ENCODE results near the gene C1orf105. TPM values are rescaled to one million over a fixed set of nuclear protein-coding genes. Genes with fewer than 3 reads are reported as not detected.

The C1orf105 gene
- total and polyA plus RNA-seq, 2 of the 8 experiments (the other 6 are each of a cell fraction or from before 2014, with no cell fraction given), result not detected

DNA sequence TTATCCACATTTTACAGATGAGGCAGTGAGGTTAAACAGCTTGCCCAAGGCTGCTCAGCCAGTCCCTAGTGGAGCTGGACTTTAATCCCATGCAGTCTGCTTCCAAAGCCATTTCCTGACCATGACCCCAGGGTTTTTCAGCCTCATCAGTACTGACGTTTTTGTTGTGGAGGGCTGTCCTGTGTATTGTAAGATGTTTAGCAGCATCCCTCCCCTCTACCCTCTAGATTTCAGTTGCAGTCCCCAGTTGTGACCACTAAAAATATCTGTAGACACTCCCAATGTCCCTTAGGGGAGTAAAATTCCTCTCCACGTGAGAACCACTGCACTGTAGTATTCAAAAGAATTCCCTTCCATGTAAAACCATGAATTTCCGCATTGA, 30.2 kb upstream of the C1orf105 start:
- Histone ChIP-seq H4K20me1 (replicated peaks in 1 of 2; ENCODE audit: control insufficient read depth in 1 of 2, insufficient read depth in 2 of 2, low read length in 2 of 2) (no peaks in the 10 kb centered on the region), H2BK120ac (replicated peaks; ENCODE audit: low read depth, low read length) (no peak overlapping the region), H3K4me1 (replicated peaks in 1 of 4; ENCODE audit: control insufficient read depth in 3 of 4, insufficient read depth in 4 of 4, low read length in 3 of 4) (peaks cover 2 to 10% (median 5%) of the 10 kb centered on the region in 4 experiments), H2BK5ac (ENCODE audit: low read depth, low read length) (no peak overlapping the region), H3K79me2 (ENCODE audit: control insufficient read depth in 1 of 2, insufficient read depth in 2 of 2, low read length in 2 of 2) (no peaks in the 10 kb centered on the region), H4K8ac (ENCODE audit: extremely low read depth, insufficient read depth, low read length) (no peak overlapping the region), H3K4me2 (ENCODE audit: insufficient read depth in 1 of 2, low read depth in 2 of 2, low read length in 2 of 2) (no peak overlapping the region), H2BK20ac (ENCODE audit: low read length) (no peak overlapping the region), H3K4ac (replicated peaks; ENCODE audit: insufficient read length, low read depth, low read length) (no peak overlapping the region), H2AFZ (ENCODE audit: low read length) (no peak overlapping the region), H3K18ac (ENCODE audit: extremely low read depth, low read length) (no peak overlapping the region), H3K4me3 (ENCODE audit: extremely low read depth in 1 of 4, insufficient read depth in 2 of 4, low read depth in 3 of 4, low read length in 4 of 4) (no peak overlapping the region), H2BK12ac (ENCODE audit: low read depth, low read length) (no peak overlapping the region), H3K36me3 (ENCODE audit: control insufficient read depth in 2 of 4, insufficient read depth in 4 of 4, low read length in 3 of 4) (no peaks in the 10 kb centered on the region), H3K27me3 (replicated peaks in 1 of 4; ENCODE audit: control insufficient read depth in 3 of 4, extremely low read depth in 1 of 4, insufficient read depth in 3 of 4, low read length in 3 of 4) (no peaks in the 10 kb centered on the region), H3K9ac (replicated peaks in 1 of 4; ENCODE audit: extremely low read depth in 1 of 4, low read depth in 3 of 4, low read length in 3 of 4) (no peak overlapping the region), H3K14ac (ENCODE audit: insufficient read length) (no peak overlapping the region), H2AK5ac (ENCODE audit: low read depth, low read length) (no peak overlapping the region), H4K91ac (replicated peaks; ENCODE audit: insufficient read length, low read length) (no peak overlapping the region), H3K9me3 (ENCODE audit: insufficient read depth in 2 of 2, low read depth in 1 of 2, low read length in 1 of 2) (no peaks in the 10 kb centered on the region), H3K23me2 (ENCODE audit: low read depth, low read length) (no peaks in the 10 kb centered on the region), H3K56ac (replicated peaks; ENCODE audit: insufficient read length, low read depth, low read length) (no peak overlapping the region), H2BK15ac (ENCODE audit: low read length) (no peak overlapping the region), H3K23ac (ENCODE audit: insufficient read length) (no peak overlapping the region), H3K79me1 (ENCODE audit: low read depth, low read length) (no peaks in the 10 kb centered on the region), H4K5ac (ENCODE audit: insufficient read length, low read depth, low read length) (no peak overlapping the region), H3K27ac (ENCODE audit: low read depth, low read length) (no peak overlapping the region)
- DNase-seq (ENCODE audit: low read depth in 1 of 2, low spot score in 2 of 2) (no peak), FAIRE-seq (no peak)
- CTCF ChIA-PET (ENCODE audit: partially characterized antibody), result interaction anchor here (1.0 to 2.9 kb wide), 8 partner anchors 8 to 387 kb away, joined by 3 to 26 read pairs (median 4); no protein-coding TSS in a partner anchor
- POLR2A ChIA-PET (ENCODE audit: partially characterized antibody), result no interaction called here
- WGBS, 2 experiments (ENCODE audit: extremely low coverage in 1 of 2, insufficient coverage in 1 of 2, insufficient read length in 1 of 2, insufficient replicate concordance in 2 of 2, low coverage in 1 of 2, low lambda C conversion rate in 2 of 2, missing lambda C conversion rate in 1 of 2), result 40% methylated on average over 3 of the region's 3 CpGs; no CpG with 5 or more reads in 1 of the 2 experiments
- TF ChIP-seq, protein P1, sequence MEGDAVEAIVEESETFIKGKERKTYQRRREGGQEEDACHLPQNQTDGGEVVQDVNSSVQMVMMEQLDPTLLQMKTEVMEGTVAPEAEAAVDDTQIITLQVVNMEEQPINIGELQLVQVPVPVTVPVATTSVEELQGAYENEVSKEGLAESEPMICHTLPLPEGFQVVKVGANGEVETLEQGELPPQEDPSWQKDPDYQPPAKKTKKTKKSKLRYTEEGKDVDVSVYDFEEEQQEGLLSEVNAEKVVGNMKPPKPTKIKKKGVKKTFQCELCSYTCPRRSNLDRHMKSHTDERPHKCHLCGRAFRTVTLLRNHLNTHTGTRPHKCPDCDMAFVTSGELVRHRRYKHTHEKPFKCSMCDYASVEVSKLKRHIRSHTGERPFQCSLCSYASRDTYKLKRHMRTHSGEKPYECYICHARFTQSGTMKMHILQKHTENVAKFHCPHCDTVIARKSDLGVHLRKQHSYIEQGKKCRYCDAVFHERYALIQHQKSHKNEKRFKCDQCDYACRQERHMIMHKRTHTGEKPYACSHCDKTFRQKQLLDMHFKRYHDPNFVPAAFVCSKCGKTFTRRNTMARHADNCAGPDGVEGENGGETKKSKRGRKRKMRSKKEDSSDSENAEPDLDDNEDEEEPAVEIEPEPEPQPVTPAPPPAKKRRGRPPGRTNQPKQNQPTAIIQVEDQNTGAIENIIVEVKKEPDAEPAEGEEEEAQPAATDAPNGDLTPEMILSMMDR (IDR thresholded peaks at IDR 0.05; ENCODE audit: control extremely low read depth in 1 of 3, insufficient read depth in 1 of 3, low read depth in 1 of 3, low read length in 3 of 3), result no peak
- TF ChIP-seq KDM4A (IDR thresholded peaks at IDR 0.05; ENCODE audit: low read depth, low read length, severe bottlenecking) (no peak), SP2 (IDR thresholded peaks at IDR 0.05; ENCODE audit: low read length) (no peak), POLR2A (IDR thresholded peaks at IDR 0.05; ENCODE audit: control extremely low read depth in 1 of 2, low read depth in 2 of 2, low read length in 2 of 2) (no peak), NRF1 (IDR thresholded peaks at IDR 0.05; ENCODE audit: low read depth, low read length) (no peak), YY1 (IDR thresholded peaks at IDR 0.05; ENCODE audit: low read depth, low read length) (no peak), CHD2 (IDR thresholded peaks at IDR 0.05; ENCODE audit: low read length) (no peak)
- TF ChIP-seq, protein P2, sequence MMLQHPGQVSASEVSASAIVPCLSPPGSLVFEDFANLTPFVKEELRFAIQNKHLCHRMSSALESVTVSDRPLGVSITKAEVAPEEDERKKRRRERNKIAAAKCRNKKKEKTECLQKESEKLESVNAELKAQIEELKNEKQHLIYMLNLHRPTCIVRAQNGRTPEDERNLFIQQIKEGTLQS (IDR thresholded peaks at IDR 0.05; ENCODE audit: insufficient read depth, low read depth, low read length), result no peak
- TF ChIP-seq, protein P3, sequence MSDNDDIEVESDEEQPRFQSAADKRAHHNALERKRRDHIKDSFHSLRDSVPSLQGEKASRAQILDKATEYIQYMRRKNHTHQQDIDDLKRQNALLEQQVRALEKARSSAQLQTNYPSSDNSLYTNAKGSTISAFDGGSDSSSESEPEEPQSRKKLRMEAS (IDR thresholded peaks at IDR 0.05), result no peak
- TF ChIP-seq, protein P4, sequence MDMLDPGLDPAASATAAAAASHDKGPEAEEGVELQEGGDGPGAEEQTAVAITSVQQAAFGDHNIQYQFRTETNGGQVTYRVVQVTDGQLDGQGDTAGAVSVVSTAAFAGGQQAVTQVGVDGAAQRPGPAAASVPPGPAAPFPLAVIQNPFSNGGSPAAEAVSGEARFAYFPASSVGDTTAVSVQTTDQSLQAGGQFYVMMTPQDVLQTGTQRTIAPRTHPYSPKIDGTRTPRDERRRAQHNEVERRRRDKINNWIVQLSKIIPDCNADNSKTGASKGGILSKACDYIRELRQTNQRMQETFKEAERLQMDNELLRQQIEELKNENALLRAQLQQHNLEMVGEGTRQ (IDR thresholded peaks at IDR 0.05; ENCODE audit: low read length), result no peak
